ENCODE measurements around the gene TPR. TPM values are rescaled to one million over a fixed set of nuclear protein-coding genes. Genes with fewer than 3 reads are reported as not detected.

Gene TPR
- polyA plus RNA-seq, 1 of the 3 experiments (the other 2 are of a cell fraction) = 37.5 TPM

GRCh38 chr1:186340772-186341171 lies 34.3 kb downstream of the TPR start:
- no peaks in the 10 kb centered on the region for H3K4me1 ChIP-seq (ENCODE audit: control insufficient read depth in 1 of 2, insufficient read depth in 2 of 2, low read depth in 1 of 2, low read length in 1 of 2)
- H3K9me3 ChIP-seq = no peaks in the 10 kb centered on the region
- H4K20me1 ChIP-seq (ENCODE audit: insufficient read depth) = no peaks in the 10 kb centered on the region
- H3K4me3 ChIP-seq (ENCODE audit: low read depth in 2 of 2, low read length in 1 of 2) = no peak overlapping the region
- ChIA-PET POLR2A (no interaction called here), CTCF (interaction anchor here (1.3 to 1.5 kb wide), 2 partner anchors 9 to 10 kb away, joined by 3 to 5 read pairs; no protein-coding TSS in a partner anchor)
- H3K27ac ChIP-seq (ENCODE audit: low read depth in 2 of 2, low read length in 1 of 2) = no peak overlapping the region
- H3K27me3 ChIP-seq (ENCODE audit: insufficient read depth) = no peaks in the 10 kb centered on the region
- DNase-seq = no peak
- H3K36me3 ChIP-seq (replicated peaks in 1 of 2; ENCODE audit: control insufficient read depth in 1 of 2, insufficient read depth in 2 of 2, low read length in 1 of 2) = peaks cover 95 to 98% of the 10 kb centered on the region in 2 experiments
- H3K4me2 ChIP-seq = no peak overlapping the region
- WGBS (ENCODE audit: low lambda C conversion rate) = 94% methylated on average over 5 of the region's 5 CpGs
- TF ChIP-seq EP300 (IDR thresholded peaks at IDR 0.05; ENCODE audit: borderline replicate concordance in 1 of 2, low read depth in 1 of 2, low read length in 1 of 2) (no peak), MAX (IDR thresholded peaks at IDR 0.05; ENCODE audit: low read depth) (no peak), IRF3 (IDR thresholded peaks at IDR 0.05; ENCODE audit: low read depth, low read length) (no peak), GATA2 (CRISPR knock-in tag; IDR thresholded peaks at IDR 0.05) (no peak), SIN3A (IDR thresholded peaks at IDR 0.05; ENCODE audit: borderline replicate concordance, low read depth, low read length) (no peak), EZH2phosphoT487 (IDR thresholded peaks at IDR 0.05; ENCODE audit: borderline replicate concordance, low read depth) (no peak), ELF1 (IDR thresholded peaks at IDR 0.05) (no peak), TEAD4 (IDR thresholded peaks at IDR 0.05; ENCODE audit: borderline replicate concordance, insufficient read depth) (no peak), MEF2A (IDR thresholded peaks at IDR 0.05; ENCODE audit: borderline replicate concordance, low read depth) (no peak)
- H3K9ac ChIP-seq = no peak overlapping the region
- no peaks in the 10 kb centered on the region for H3K79me2 ChIP-seq (ENCODE audit: insufficient read depth)
- H3F3A ChIP-seq (replicated peaks; ENCODE audit: insufficient read depth) = peaks cover 19% of the 10 kb centered on the region
- no peak overlapping the region for H2AFZ ChIP-seq (ENCODE audit: low read depth)
- H3K9me2 ChIP-seq = no peaks in the 10 kb centered on the region

DNA sequence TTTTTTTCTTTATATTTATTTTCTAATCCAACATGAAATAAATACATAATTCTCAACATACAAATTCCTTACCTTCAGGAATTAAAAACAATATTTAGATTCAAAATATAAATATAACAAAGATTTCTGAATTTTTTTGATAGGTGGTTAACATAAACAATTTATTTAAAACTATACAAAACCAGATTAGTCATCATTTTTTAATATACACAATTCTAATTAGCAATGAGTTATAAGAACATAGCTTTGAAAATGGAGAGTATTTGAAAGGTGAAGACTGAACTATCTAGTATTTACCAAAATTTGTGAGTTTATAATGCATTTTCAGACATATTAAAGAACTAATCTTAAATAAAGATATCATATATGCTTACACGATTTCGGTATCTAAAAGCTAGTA lies 37.5 kb downstream of the TPR start:
- ChIA-PET CTCF (interaction anchor here (1.0 kb wide), 1 partner anchor 78 kb away, joined by 3 read pairs; no protein-coding TSS in a partner anchor), POLR2A (no interaction called here)
- TF ChIP-seq TAF1 (IDR thresholded peaks at IDR 0.05; ENCODE audit: borderline replicate concordance, low read depth, low read length) (no peak), MEF2A (IDR thresholded peaks at IDR 0.05; ENCODE audit: borderline replicate concordance, low read depth) (no peak), SMC3 (IDR thresholded peaks at IDR 0.05; ENCODE audit: low read depth, low read length) (no peak), ELF1 (IDR thresholded peaks at IDR 0.05) (no peak), FOXJ3 (CRISPR knock-in tag; IDR thresholded peaks at IDR 0.05) (no peak)
- Histone ChIP-seq H3K27ac (ENCODE audit: low read depth in 2 of 2, low read length in 1 of 2) (no peak overlapping the region), H3K4me3 (ENCODE audit: low read depth in 2 of 2, low read length in 1 of 2) (no peak overlapping the region), H3K9me3 (no peaks in the 10 kb centered on the region), H3K4me2 (no peak overlapping the region), H3K4me1 (ENCODE audit: control insufficient read depth in 1 of 2, insufficient read depth in 2 of 2, low read depth in 1 of 2, low read length in 1 of 2) (no peaks in the 10 kb centered on the region), H3K9me2 (no peaks in the 10 kb centered on the region), H4K20me1 (ENCODE audit: insufficient read depth) (no peaks in the 10 kb centered on the region), H3K79me2 (ENCODE audit: insufficient read depth) (no peaks in the 10 kb centered on the region), H2AFZ (ENCODE audit: low read depth) (no peak overlapping the region), H3K36me3 (replicated peaks in 1 of 2; ENCODE audit: control insufficient read depth in 1 of 2, insufficient read depth in 2 of 2, low read length in 1 of 2) (peaks cover 95 to 98% of the 10 kb centered on the region in 2 experiments), H3K9ac (no peak overlapping the region), H3F3A (replicated peaks; ENCODE audit: insufficient read depth) (peaks cover 18% of the 10 kb centered on the region), H3K27me3 (ENCODE audit: insufficient read depth) (no peaks in the 10 kb centered on the region)
- DNase-seq = no peak
- 97% methylated on average over 2 of the region's 2 CpGs for WGBS (ENCODE audit: low lambda C conversion rate)
